ENCODE results near the gene AFAP1L1.

Gene AFAP1L1

DNA sequence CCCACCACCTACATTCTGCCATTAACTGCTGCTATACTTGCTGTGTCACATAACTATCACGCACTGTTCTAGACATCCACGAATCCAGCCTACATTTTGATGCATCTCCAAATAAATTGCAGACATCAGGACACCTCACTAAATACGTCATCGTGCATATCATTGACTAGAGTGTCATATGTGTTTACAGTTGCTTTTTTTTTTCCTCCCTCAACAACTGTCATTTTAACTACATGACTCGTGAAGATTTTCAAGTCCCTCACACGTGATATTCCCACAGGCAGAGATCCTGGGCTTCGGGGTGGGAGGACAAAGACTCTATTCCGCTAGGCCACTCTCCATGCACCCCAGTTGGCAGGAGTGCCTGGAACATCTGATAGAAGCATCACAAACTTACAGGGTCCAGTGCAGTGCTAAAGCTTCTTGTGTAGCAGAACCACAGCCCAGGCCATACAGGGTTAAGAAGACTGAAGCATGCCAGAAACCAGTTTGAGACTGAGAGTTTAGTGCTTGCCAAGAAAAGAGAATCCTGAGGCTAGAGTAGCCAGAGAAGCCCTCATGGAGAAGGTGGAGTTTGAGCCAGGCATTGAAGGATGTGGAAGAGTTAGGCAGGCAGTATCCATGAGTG is 87.3 kb downstream of the AFAP1L1 start:
- TF ChIP-seq, protein P1, sequence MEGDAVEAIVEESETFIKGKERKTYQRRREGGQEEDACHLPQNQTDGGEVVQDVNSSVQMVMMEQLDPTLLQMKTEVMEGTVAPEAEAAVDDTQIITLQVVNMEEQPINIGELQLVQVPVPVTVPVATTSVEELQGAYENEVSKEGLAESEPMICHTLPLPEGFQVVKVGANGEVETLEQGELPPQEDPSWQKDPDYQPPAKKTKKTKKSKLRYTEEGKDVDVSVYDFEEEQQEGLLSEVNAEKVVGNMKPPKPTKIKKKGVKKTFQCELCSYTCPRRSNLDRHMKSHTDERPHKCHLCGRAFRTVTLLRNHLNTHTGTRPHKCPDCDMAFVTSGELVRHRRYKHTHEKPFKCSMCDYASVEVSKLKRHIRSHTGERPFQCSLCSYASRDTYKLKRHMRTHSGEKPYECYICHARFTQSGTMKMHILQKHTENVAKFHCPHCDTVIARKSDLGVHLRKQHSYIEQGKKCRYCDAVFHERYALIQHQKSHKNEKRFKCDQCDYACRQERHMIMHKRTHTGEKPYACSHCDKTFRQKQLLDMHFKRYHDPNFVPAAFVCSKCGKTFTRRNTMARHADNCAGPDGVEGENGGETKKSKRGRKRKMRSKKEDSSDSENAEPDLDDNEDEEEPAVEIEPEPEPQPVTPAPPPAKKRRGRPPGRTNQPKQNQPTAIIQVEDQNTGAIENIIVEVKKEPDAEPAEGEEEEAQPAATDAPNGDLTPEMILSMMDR (IDR thresholded peaks at IDR 0.05; ENCODE audit: extremely low read depth, missing control alignments): no peak
- DNase-seq (ENCODE audit: low spot score): no peak

DNA sequence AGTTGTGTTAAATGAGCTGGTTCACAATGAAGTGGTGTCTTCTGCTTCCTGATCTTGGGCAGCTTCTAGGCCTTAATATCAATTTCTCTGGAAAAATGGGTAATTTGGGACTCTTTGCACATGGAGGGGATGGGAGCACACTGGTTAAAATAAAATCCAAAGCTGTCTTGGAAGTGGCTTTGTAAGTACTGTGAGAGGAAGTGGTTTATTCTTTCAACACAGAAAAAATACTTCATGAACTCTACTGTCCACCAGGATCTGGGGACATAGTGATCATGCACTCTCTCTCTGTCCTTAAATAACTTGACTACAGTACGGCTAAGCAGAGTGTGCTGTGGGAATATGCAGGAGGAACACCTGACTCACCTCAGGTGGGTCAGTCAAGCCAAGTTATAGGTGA is 88.6 kb downstream of the AFAP1L1 start:
- no peak for DNase-seq (ENCODE audit: low spot score)
- TF ChIP-seq, protein P1 (IDR thresholded peaks at IDR 0.05; ENCODE audit: extremely low read depth, missing control alignments): no peak

DNA sequence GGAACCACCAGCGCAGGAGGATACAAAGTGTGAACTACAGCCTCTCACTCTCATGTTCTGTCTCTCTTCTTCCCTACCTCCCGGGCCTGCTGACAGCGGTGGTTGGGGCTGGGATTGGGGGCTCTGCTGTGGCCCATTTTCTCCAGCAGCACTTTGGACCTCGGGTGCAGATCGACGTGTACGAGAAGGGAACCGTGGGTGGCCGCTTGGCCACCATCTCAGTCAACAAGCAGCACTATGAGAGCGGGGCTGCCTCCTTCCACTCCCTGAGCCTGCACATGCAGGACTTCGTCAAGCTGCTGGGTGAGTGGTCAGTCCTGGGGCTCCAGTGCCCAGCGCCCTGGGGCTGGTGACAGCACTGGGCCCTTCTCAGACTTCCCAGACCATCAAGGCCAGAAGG is 90.9 kb downstream of the AFAP1L1 start:
- TF ChIP-seq, protein P1 (IDR thresholded peaks at IDR 0.05; ENCODE audit: extremely low read depth, missing control alignments): no peak
- DNase-seq (ENCODE audit: low spot score): no peak

DNA sequence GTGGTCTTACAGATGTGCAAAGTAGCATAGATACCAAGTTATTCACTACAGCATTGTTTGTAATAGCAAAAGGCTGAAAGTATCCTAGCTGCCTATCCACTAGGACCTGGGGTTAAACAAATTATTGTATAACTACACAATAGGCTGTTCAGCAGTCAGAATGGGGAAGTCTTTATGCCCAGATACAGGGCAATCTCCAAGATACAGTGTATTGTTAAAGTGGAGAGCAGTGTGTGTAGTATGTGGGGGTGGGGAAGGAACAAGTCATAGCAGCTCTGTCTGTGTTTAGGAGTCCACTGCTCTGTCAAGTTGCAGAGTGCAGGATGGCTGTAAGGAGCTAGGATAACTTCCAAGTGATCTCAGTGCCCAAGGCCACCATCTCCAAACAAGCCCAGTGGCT is 91.7 kb downstream of the AFAP1L1 start:
- no peak for DNase-seq (ENCODE audit: low spot score)

DNA sequence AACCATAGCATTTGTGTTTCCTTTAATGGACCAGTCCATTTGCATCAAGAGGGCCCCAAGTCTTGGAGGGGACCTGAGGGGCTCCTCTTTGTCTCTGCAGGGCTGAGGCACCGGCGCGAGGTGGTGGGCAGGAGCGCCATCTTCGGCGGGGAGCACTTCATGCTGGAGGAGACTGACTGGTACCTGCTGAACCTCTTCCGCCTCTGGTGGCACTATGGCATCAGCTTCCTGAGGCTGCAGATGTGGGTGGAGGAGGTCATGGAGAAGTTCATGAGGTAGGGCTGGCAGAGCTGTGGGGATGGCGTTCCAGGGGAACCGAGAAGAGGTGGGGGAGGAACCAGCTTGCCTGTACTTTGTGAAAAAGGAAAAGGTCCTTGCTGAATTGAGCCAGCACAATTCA is 92.3 kb downstream of the AFAP1L1 start:
- DNase-seq (ENCODE audit: low spot score): no peak
- TF ChIP-seq, protein P1 (IDR thresholded peaks at IDR 0.05; ENCODE audit: extremely low read depth, missing control alignments): no peak

More for the DNA sequence above, 91.7 kb downstream of the AFAP1L1 start:
- TF ChIP-seq, protein P1 (IDR thresholded peaks at IDR 0.05; ENCODE audit: extremely low read depth, missing control alignments): no peak

DNA sequence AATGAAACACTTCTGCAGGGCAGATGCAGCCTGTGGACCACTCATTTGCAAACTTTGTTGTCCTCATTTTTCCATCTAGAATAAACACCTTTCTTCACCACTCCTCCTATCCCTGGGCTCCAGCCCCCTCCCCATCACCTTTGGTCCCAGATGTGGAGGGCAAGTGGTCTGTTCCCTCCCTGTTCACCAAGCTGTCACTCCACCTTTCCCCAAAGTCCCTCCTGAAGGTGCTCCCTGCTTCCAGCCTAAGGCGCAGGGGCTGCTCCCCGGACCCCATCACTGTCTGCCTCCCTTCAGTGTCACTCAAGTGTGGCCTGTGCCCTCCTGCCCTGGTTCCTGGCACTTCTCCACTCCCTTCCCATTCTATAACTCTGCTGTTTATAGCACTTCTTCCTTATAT is 93.1 kb downstream of the AFAP1L1 start:
- TF ChIP-seq, protein P1 (IDR thresholded peaks at IDR 0.05; ENCODE audit: extremely low read depth, missing control alignments): no peak
- DNase-seq (ENCODE audit: low spot score): no peak

DNA sequence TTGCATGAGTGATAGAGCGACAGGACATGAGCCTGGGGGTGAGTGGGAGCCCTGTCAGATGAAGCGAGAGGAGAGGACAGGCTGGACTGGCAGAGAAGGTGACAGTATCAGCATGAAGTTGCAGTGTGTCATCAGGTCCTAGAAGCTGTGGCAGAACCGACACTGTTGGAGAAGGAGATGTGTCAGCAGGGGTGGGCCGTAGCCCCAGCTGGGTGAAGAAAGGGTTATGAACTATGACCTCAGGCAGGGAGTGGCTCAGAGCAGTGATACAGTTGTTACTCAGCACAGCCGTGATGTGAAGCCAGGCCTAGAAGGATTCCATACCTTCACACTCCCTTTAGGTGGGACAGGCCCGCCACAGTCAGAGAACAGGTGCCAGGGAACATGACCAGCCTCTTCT is 93.8 kb downstream of the AFAP1L1 start:
- TF ChIP-seq, protein P1 (IDR thresholded peaks at IDR 0.05; ENCODE audit: extremely low read depth, missing control alignments): no peak

More for the DNA sequence above, 93.8 kb downstream of the AFAP1L1 start:
- no peak for DNase-seq (ENCODE audit: low spot score)
